Erythroblast (primary cell): ENCODE measurements around the gene CTU2.

Experiments
- GATA1 ChIP-seq: IDR thresholded peaks from 2 replicates; pipeline ENCODE4 v1.6.1; 2011; ENCODE audit warnings: low read depth, mild to moderate bottlenecking, control low read depth, low read length, moderate library complexity
- POLR2A ChIP-seq: IDR thresholded peaks from 2 replicates; pipeline ENCODE4 v1.6.1; 2011; ENCODE audit warnings: mild to moderate bottlenecking, low read length

DNA sequence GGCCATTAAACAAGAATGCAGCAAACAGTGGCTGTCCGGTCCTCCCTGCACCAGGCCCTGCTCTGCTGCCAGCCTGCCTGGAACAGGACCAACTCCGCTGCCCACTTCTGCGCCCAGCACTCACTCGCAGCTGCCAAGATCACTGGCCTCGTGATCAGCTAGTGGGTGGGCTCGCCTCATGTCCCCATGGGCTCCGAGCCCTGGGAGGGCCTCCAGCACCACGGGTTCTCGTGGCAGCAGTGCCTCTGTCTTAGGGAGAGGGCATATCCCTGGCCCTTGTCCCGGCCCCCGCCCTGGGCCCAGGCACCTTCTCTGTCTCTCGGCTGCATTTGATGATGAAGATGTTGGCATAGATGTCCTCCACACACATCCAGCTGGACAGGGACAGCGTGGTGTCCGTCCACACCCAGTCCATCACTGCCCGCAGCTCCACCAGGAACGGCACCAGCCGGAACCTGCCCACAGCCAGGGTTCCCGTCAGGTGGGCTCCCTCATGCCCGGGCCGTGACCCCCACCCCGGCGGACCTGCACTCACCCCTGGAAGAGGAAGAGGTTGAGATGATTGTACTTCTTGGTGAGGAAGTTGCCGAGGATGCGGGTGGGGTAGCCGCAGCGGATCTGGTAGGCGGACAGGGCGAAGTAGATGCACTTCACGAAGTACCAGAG, 13.1 kb downstream of the CTU2 start:
- TF ChIP-seq POLR2A (no peak), GATA1 (no peak)
